Right ventricle myocardium superior (tissue), 1 donor: ENCODE measurements around the gene RAB6B. TPM values are rescaled to one million over a fixed set of nuclear protein-coding genes. Genes with fewer than 3 reads are reported as not detected.

ENCODE experiments used
- ATAC-seq: fragments of 200-7000 bp; cut with Tn5 transposase; one replicate; pipeline ENCODE4 v1.9.1; 2020; ENCODE audit warnings: mild to moderate bottlenecking; ENCODE audit not compliant: poor library complexity
- DNase-seq: peaks from one replicate; pipeline ENCODE4 v3.0.0-alpha.2; 2020
- intact Hi-C: fragments of 100-400 bp; cut with DNase I; formaldehyde crosslinking; loops from one replicate; pipeline ENCODE4 v1.11.2; 2022
- total RNA-seq: library from RNA; stranded (reverse); fragmentation: NEBNext Ultra II Directional; extraction: Animal tissue kit (Norgen Biotek cat#: 25700); gene quantifications from one replicate; pipeline ENCODE4 v1.2.1, GENCODE V29; 2021
- donor health status: DM: no; HTN: yes; CAD: no; lungs with severe emphysema.

RAB6B gene
- total RNA-seq, 1 donor from 2014 or later, result 48.5 TPM

DNA sequence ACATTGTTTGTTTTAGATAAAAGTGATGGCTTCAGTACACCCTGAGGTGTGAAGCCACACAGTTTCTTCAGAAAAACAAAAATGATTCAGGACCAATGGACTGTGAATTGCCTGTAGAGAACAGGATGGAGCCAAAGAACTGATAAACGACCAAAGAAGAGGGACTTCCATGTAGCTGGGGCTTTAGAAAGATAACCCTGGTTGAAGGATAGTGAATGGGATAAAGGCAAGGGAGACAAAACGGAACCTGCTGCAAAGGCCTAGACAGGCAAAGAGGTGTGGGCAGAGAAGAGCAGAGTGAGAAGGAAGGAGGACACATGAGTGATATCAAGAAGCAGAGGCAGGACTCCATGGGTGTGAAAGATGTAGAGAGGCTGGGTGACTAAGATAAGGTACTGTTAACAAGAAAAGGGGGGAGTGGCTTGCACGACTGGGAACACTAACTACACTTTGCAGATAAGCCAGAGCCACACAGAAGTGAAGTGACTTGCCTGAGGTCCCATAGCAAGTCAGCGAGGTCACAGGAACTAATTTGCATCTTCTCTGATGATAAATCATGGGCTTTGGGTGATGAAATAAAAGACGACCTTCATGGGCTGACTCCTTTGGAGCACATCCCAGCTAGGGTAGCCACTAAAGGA lies 44.3 kb downstream of the RAB6B start:
- intact Hi-C loops, result no loop called here
- DNase-seq, result no peak
- no peak for ATAC-seq

DNA sequence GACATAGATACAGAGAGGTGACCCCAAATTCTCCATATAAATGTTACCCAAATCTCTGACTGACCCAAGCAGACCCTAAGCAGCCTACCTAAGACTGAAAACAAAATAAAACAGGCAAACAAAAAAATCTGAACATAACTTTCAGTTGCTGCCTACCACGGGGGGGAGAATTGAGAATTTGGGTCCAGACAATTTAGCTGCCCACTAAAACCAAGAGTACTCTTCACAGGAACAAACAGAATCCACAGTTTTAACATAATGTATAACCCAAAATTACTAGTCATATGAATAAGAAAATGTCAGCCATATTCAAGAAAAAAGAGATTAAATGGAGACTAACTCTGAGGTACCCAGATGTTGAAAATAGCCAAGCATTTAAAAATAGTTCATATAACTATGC lies 45.6 kb downstream of the RAB6B start:
- intact Hi-C loops, result no loop called here
- ATAC-seq (no peak), DNase-seq (no peak)

DNA sequence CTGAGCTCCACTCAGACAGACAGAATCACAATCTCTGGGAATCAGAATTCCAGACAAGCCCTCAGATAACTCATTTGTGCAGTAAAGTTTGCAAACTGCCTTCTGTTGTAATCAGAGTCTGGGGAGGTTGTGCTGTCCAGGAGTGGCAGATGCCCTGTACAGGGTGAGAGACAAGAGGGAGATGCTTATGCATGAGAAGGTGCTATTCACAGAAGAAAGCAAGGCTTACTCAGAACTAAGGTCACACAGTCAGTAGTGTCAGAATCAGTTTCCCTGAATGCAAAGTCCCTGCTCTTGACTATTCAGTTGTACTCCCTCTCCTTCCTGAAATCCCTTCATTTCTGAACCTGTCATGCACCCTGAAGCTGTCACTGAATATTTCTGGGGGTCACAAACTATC lies 46.3 kb downstream of the RAB6B start:
- DNase-seq (no peak), ATAC-seq (no peak)
- intact Hi-C loops, result no loop called here

DNA sequence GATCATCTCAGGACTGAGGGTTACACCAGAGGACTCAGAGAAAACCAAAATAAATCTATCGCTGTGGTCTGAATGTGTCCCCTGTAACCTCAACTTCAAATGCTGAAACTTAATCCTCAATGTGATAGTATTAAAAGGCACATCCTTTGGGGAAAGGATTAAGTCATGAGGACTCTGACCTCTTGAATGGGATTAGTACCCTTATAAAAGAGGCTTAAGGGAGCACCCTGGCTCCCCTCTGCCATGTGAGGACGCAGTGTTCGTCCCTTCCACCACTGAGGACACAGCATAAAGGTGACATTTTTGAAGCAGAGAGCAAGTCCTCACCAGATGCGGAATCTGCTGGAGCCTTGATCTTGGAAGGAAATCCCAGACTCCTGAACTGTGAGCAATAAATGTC lies 50.6 kb downstream of the RAB6B start:
- intact Hi-C loops, result no loop called here
- ATAC-seq, result no peak
- no peak for DNase-seq

DNA sequence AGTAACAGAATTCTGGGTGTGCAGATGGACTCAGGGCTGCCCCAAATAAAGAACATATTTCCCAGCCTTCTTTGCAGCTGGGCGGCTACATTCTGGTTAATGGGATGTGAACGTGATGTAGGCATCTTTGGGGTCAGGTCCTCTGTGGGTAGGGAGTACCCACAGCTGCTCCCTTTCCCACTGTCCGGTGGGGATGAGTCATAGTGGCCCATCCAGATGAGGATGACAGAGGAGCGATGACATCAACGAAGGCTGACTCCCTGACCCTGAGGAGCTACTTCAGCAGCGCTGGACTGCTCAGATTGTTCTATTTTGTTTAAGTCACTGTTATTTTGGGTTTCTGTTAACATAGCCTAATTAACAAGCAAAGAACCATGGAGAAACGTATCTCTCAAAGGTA lies 52.0 kb downstream of the RAB6B start:
- intact Hi-C loops, result no loop called here
- DNase-seq, result no peak
- ATAC-seq, result peak; percentile 69

DNA sequence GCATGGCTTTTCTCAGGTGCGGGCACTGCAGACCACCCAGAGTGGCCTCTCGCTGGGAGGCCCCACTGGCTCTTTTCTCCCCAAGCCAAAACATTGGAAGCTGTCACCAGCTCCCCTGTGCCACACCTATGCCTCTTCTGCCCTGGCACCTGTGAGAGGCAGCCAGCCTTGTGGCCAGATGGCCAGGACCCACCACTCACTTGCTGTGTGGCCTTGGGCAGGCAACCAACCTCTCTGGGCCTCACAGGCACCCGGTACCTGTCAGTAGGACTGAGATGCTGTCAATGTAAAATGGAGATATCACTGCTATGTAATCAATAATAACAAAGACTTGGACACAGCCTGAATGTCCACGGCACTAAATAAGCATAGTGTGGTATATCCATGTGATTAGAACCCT lies 53.5 kb downstream of the RAB6B start:
- DNase-seq (no peak), ATAC-seq (no peak)
- intact Hi-C loops, result no loop called here

DNA sequence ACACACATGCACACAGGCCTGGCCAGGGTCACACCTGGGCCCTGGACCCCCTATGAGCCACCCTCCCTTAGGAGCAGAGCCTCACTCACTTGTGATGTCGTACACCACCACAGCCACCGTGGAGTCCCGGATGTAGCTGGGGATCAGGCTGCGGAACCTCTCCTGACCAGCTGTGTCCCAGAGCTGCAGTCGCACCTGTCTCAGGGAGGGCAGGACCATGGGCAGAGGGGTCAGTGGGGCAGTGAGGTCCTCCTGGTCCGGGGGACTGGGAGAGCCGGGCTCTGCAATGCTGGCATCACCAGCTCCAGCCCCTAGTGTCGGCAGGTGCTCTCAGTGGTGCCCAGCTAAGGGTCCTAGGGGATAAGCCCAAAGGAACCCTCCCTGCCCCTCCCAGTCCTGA lies 54.5 kb downstream of the RAB6B start:
- ATAC-seq (no peak), DNase-seq (no peak)
- intact Hi-C loops, result no loop called here

DNA sequence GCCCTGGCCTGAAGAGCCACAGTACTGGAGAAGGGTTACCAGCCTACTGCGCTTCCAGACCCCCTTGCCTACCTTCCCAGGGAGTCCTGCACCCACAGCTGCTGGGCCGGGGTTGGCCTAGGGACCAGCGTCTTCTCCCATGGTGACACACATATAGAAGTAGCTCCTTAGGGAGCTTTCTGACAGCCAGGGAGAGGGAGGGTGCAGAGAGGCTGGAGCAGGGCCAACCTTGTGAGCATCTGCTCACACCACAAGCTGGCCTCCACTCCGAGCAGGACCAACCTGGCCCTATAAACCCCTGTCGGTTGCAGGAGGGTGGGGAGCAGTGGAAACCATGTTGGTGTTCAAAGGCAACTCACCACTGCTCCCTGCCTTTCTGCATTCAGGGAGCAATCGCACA lies 54.9 kb downstream of the RAB6B start:
- no peak for DNase-seq
- no peak for ATAC-seq
- intact Hi-C loops, result no loop called here

DNA sequence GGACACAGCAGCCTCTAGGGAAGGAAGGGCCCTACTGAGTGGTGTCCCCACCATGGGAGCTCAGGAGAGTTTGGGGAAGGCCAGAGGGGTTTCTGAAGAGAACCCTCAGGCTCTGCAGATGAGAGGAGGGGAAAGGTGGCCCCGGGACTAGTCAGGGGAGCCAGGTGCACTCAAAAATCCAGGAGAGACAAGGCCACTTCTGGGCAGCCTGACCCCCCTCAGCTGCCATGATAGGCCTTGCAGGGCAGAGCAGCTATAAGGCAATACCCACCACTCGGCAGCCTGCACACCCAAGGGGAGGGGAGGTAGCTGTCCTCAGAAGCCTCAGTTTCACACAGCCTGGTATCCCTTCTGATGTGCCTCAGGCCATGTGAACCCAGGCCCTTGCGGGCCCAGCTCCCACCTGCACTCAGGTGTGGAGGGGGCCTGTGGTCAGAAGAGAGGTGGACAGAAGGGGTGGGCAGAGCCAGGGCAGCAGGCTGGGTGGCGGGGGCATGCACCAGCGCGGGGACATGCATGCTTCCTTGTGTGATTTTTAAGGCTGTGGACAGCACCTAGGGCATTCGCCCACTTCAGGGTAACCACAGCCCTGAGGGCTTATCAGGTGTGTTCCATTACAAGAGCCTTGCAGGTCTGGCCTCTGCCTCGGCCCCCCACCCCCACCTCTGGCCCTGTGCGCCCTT lies 55.5 kb downstream of the RAB6B start:
- ATAC-seq (no peak), DNase-seq (no peak)
- intact Hi-C loops, result no loop called here

DNA sequence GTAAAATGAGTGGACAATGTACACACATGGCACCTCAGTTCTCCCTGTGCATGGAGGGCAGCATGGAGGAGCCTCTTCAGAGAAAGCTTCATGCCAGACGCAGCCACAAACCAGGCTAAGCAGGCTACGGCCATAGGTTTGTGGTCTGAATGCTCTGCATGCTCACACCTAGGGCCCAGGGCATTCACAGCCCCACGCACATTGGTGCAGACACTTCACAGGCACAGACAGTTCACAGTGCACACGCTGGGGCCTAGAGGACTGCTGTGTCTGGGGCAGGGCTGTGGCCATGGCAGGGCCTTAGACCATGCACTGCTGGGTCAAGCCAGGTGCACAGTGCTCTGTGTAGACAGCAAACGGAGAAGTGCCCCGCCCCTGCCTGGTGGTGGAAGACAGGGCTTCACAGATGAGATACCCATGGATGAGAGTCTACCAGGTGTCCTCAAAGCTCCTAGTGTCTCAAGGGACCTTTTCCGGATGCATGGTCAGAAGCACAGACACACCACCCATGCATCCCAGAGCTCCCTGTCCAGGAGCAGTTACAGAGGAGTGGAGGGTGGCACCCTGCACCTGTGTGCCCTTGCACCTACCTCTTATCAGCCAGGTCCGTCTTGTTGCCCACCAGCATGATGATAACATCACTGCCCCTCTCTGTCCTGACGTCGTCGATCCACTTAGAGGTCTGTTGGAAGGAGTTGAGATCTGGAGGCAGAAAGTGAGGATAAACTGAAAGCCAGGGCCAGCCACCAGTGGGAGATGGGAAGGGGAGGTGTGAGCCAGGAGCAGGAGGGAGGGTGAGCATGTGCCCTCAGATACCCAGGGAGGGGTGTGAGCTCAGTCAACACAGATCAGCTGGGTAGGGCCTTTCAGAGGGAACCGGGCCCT lies 56.5 kb downstream of the RAB6B start:
- ATAC-seq (no peak), DNase-seq (no peak)
- intact Hi-C loops, result no loop called here

DNA sequence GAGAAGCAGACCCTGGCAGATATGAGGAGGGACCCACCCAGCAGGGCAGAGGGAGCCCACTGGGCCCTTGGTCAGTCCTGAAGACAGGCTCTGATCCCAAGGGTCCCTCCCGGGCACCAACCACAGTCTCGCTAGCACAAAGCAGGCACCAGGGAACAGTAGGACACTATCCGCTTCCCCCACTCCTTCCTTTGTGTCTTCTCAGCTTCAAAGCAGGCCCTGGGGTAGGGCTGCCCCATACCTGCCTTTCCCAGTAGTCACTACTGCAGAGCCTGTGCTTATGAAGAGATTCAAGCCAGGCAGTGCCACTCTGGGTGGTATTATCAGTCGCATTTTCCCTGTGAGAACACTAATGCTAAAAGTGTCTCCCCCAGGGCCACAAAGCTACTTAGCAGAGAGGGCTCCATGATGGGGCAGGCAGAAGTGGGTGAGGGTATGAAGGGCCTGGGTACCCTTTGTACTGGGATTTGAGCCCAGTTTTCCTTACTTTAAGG lies 57.3 kb downstream of the RAB6B start:
- ATAC-seq (no peak), DNase-seq (no peak)
- intact Hi-C loops, result no loop called here

DNA sequence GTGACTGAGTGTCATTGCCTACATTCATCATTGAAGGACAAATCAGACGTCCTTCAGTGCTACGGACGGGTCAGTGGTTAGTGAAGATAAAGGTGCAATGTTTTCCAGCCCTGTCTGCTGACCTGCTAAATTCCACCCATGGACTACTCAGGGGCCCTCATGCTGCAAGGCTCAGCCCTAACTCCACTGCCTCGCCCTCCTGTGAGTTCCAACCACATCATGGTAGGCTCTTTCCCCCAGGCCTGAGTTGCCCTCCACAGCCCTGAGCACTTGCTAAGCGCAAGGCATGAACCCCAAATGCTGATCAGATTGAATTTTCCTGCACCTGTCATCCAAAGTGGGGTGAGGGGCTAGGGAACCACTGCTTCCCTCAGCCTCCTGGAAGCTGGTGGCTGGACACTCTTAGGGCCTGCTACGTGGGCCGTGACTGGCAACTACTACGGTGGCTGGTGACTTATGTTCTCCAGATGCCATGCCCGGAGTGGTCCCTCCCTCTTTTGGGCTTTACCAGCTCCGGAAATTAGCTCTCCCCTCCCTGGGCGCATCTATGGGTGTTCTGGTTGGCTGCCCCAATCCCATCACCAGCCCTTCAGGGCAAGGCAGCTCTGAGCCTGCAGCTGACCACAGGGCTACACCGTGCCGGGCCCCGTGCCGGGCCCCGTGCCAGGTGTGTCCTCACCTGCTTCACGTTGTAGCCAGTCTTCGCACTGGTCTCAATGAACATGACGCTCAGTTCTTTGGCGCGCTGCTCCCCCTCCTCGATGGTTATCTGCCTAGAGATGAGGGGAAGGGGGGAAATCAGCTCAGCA lies 58.0 kb downstream of the RAB6B start:
- ATAC-seq (no peak), DNase-seq (no peak)
- intact Hi-C loops, result no loop called here

DNA sequence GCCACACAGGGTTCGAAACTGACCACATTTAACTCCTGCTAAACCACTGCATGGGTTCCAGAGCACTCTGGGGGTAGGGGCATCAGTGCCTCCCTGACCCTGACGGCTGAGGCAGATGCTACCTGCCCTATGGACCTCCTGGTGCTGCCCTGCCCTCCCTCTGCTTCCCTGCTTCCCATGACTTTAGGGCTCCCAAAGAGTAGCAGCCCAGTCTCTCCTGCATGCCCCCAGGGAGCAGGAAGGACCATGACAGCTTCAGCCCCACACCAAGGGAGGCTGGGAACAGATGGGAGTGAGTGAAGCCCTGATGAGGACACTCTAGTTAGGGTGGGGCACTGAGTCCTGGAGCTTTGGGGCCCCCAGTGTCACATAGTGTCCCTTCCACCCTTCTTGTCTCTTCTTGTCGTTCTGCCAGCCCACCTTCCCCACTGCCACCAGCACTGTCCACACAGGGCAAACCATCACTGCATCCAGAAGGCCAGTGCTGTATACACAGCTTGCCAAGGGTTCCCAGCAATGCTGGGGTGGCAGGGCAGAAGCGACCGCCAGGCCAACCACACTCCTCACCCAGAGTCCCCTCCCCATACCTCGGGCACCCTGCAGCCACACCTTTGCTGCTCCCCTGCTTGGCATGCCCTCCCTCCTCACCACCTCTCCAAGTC lies 59.1 kb downstream of the RAB6B start:
- DNase-seq, result no peak
- intact Hi-C loops, result no loop called here
- no peak for ATAC-seq

DNA sequence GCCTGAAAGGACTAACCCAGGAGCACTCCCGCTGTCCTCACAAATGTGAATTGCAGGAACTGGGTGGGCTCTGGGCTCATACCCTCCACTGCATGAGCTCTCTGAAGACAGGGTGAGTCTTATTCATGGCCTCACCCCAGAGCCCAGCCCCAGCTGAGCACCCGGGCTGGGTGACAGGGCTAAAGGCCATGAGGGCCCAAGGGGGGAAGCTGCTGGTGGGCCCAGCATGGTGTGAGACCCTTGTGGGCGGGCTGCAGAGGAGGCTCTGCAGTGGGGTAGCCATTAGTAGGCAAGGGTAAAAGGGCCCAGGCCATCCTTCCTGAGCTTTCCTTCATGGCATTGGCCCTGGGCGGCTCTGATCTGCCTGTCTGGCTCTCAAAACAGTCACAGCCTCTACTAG lies 59.7 kb downstream of the RAB6B start:
- DNase-seq, result no peak
- intact Hi-C loops, result no loop called here
- no peak for ATAC-seq

DNA sequence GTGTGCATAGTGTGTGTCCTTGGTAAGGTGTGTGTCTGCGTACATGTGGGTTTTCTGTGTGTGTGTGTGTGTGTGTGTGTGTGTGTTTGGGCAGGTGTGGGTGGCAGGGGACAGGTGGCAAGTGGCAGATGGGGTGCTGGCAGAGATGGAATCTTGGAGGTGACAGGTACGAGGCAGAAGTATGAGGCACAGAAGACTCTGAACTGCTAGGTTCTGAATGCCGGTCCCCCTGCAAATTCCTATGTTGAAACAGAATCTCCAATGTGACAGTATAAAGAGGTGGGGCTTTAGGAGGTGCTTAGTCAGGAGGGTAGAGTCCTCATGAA lies 60.3 kb downstream of the RAB6B start:
- DNase-seq (no peak), ATAC-seq (no peak)
- intact Hi-C loops, result no loop called here

DNA sequence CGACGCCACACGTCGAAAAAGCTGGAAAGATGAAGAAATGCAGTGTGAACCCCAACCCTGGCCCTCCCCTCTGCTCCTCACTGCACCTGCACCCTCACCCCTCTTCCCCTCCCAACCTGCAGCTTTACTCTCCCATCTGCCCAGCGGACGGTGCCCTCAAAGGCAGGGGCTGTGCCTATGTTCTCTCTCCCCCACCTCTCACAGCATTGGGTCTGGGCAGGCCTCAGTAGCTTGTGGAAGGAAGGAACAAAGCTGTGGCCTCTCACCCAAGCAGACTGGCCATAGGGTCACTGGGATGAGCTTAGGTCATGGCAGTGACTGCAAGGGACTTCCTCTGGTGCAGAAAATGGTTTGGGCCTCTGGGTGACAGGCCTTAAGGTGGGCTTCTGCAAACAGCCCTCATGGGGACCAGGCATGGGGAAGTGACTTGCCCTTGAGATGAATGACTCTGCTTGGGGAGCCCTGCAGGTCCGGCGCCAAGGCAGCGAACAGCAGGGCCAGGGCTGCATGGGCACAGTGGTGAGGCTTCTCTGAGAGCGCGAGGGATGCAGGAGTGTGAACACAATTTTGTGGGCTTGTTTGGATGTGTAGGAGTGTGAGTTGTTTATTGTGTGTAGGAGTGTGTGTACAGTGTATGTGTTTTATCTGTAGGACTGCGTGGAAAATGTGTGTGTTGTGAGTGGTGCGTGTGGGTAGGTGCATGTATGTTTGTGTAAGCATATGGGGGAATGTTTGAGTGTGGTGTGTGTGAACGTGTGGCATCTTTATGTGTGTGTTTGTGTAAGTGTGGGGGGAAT lies 60.9 kb downstream of the RAB6B start:
- intact Hi-C loops, result no loop called here
- DNase-seq (no peak), ATAC-seq (no peak)

DNA sequence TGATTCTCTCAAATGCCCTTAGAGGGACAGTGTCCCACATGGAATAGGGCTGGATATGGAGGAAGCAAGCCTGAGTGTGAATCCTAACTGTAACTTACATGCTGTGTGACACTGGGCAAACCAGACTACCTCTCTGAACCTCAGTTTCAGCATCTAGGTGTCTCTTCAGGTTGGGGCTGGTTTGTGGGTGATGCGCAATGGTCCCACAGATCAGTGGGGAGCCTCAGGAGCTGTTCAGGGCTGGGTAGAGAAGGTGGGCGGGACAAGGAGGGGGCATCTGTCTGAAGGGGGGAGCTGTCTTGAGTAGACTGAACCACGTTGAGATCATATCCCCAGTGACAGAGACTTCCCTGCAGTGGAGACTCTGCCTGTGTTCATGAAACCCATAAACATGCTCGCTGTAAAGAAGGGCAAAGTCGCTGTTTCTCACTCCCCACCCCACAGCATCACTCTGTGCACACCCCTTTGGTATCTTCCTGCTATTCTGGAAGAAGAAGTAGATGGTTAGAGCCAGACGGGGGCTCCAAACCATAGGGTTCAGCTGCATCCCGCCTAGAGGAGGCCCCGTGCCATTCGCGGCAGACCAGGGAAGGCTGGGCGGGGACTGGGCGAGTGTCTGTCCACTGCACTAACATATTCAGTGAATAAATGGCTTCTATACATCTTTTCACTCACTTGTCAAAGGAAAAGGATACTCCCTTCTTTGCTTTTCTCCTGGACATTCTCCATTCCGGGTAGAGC lies 61.6 kb downstream of the RAB6B start:
- no peak for ATAC-seq
- intact Hi-C loops, result no loop called here
- no peak for DNase-seq
